ENCODE data around the gene KIF13A. TPM values are rescaled to one million over a fixed set of nuclear protein-coding genes. Genes with fewer than 3 reads are reported as not detected.

KIF13A gene
- total RNA-seq, 1 experiment from 2014 or later, result 52.2 TPM

GRCh38 chr6:17966451-17966850 lies 21.0 kb downstream of the KIF13A start:
- POLR2A ChIA-PET (ENCODE audit: unreplicated experiment), result no interaction called here
- H3K79me2 ChIP-seq (ENCODE audit: low read depth), result peaks cover 63% of the 10 kb centered on the region
- intact Hi-C loops (cut with micrococcal nuclease; ENCODE audit: unreplicated experiment), result no loop called here

GRCh38 chr6:17965397-17965796 lies 22.0 kb downstream of the KIF13A start:
- Histone ChIP-seq H3K79me2 (ENCODE audit: low read depth) (peaks cover 53% of the 10 kb centered on the region), H3K4me1 (replicated peaks; ENCODE audit: insufficient read depth) (no peaks in the 10 kb centered on the region), H3K4me2 (no peak overlapping the region), H3F3A (ENCODE audit: insufficient read depth, low read depth) (no peaks in the 10 kb centered on the region), H3K27ac (no peak overlapping the region), H3K9me3 (ENCODE audit: insufficient read depth, low read depth) (no peaks in the 10 kb centered on the region), H3K4me3 (no peak overlapping the region), H3K9me2 (ENCODE audit: insufficient read depth) (no peaks in the 10 kb centered on the region), H3K36me3 (ENCODE audit: low read depth) (no peaks in the 10 kb centered on the region), H3K27me3 (ENCODE audit: insufficient read depth, low read depth) (no peaks in the 10 kb centered on the region), H2AFZ (no peak overlapping the region), H4K20me1 (ENCODE audit: insufficient read depth) (no peaks in the 10 kb centered on the region; the same call in 1 of the 2 replicates)
- ChIA-PET POLR2A (ENCODE audit: unreplicated experiment) (interaction anchor here (0.6 kb wide), 1 partner anchor 10 kb away, joined by 4 read pairs; no protein-coding TSS in a partner anchor), CTCF (no interaction called here)
- DNase-seq, result no peak
- no peak for TF ChIP-seq EZH2 (IDR thresholded peaks at IDR 0.05; ENCODE audit: low read depth)
- TF ChIP-seq, protein P1, sequence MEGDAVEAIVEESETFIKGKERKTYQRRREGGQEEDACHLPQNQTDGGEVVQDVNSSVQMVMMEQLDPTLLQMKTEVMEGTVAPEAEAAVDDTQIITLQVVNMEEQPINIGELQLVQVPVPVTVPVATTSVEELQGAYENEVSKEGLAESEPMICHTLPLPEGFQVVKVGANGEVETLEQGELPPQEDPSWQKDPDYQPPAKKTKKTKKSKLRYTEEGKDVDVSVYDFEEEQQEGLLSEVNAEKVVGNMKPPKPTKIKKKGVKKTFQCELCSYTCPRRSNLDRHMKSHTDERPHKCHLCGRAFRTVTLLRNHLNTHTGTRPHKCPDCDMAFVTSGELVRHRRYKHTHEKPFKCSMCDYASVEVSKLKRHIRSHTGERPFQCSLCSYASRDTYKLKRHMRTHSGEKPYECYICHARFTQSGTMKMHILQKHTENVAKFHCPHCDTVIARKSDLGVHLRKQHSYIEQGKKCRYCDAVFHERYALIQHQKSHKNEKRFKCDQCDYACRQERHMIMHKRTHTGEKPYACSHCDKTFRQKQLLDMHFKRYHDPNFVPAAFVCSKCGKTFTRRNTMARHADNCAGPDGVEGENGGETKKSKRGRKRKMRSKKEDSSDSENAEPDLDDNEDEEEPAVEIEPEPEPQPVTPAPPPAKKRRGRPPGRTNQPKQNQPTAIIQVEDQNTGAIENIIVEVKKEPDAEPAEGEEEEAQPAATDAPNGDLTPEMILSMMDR (conservative IDR thresholded peaks at IDR 0.05), result no peak
- intact Hi-C loops (cut with micrococcal nuclease; ENCODE audit: unreplicated experiment), result no loop called here
- no TSS peak for BruUV-seq (replicated peaks)

More at GRCh38 chr6:17966451-17966850, 21.0 kb downstream of the KIF13A start:
- Histone ChIP-seq H3K4me2 (no peak overlapping the region), H3K36me3 (ENCODE audit: low read depth) (no peaks in the 10 kb centered on the region), H3K27ac (no peak overlapping the region), H3K27me3 (ENCODE audit: insufficient read depth, low read depth) (no peaks in the 10 kb centered on the region), H3K4me3 (no peak overlapping the region), H3K9me3 (ENCODE audit: insufficient read depth, low read depth) (no peaks in the 10 kb centered on the region), H4K20me1 (ENCODE audit: insufficient read depth) (no peaks in the 10 kb centered on the region), H3K9me2 (ENCODE audit: insufficient read depth) (no peaks in the 10 kb centered on the region), H3F3A (ENCODE audit: insufficient read depth, low read depth) (no peaks in the 10 kb centered on the region), H2AFZ (no peak overlapping the region), H3K4me1 (replicated peaks; ENCODE audit: insufficient read depth) (no peaks in the 10 kb centered on the region)
- CTCF ChIA-PET, result no interaction called here
- BruUV-seq (replicated peaks), result no TSS peak
- no peak for DNase-seq
- no peak for TF ChIP-seq EZH2 (IDR thresholded peaks at IDR 0.05; ENCODE audit: low read depth)
- TF ChIP-seq, protein P1 (conservative IDR thresholded peaks at IDR 0.05), result no peak

DNA sequence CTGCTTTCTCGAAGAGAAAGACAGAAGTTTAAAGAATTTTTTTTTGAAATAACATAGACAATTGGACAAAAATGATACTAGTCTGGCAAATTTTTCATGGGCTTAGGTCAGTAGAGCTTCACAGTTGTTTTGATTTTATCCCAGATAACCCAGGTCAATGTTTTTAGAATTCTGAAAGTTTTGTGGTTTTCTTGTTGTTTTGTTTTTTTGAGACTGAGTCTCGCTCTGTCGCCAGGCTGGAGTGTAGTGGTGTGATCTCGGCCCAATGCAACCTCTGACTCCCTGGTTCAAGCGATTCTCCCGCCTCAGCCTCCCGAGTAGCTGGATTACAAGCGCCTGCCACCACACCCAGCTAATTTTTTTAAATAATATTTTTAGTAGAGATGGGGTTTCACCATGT lies 22.8 kb downstream of the KIF13A start:
- BruUV-seq (replicated peaks), result no TSS peak
- no peak for TF ChIP-seq EZH2 (IDR thresholded peaks at IDR 0.05; ENCODE audit: low read depth)
- TF ChIP-seq, protein P1 (conservative IDR thresholded peaks at IDR 0.05), result no peak
- H3K36me3 ChIP-seq (ENCODE audit: low read depth), result no peaks in the 10 kb centered on the region
- intact Hi-C loops (cut with micrococcal nuclease; ENCODE audit: unreplicated experiment), result no loop called here
- H3K27me3 ChIP-seq (ENCODE audit: insufficient read depth, low read depth), result no peaks in the 10 kb centered on the region
- no peak overlapping the region for H3K4me2 ChIP-seq
- H3K9me2 ChIP-seq (ENCODE audit: insufficient read depth), result no peaks in the 10 kb centered on the region
- no peaks in the 10 kb centered on the region for H3K4me1 ChIP-seq (replicated peaks; ENCODE audit: insufficient read depth)
- ChIA-PET CTCF (no interaction called here), POLR2A (ENCODE audit: unreplicated experiment) (no interaction called here)
- H3K79me2 ChIP-seq (ENCODE audit: low read depth), result peaks cover 47% of the 10 kb centered on the region
- H3K27ac ChIP-seq, result no peak overlapping the region
- no peak overlapping the region for H3K4me3 ChIP-seq
- H3F3A ChIP-seq (ENCODE audit: insufficient read depth, low read depth), result no peaks in the 10 kb centered on the region
- DNase-seq, result no peak
- no peak overlapping the region for H2AFZ ChIP-seq
- H4K20me1 ChIP-seq (ENCODE audit: insufficient read depth), result no peaks in the 10 kb centered on the region; the same call in 1 of the 2 replicates
- H3K9me3 ChIP-seq (ENCODE audit: insufficient read depth, low read depth), result no peaks in the 10 kb centered on the region
